ENCODE measurements around the gene RPL22L1.

DNA sequence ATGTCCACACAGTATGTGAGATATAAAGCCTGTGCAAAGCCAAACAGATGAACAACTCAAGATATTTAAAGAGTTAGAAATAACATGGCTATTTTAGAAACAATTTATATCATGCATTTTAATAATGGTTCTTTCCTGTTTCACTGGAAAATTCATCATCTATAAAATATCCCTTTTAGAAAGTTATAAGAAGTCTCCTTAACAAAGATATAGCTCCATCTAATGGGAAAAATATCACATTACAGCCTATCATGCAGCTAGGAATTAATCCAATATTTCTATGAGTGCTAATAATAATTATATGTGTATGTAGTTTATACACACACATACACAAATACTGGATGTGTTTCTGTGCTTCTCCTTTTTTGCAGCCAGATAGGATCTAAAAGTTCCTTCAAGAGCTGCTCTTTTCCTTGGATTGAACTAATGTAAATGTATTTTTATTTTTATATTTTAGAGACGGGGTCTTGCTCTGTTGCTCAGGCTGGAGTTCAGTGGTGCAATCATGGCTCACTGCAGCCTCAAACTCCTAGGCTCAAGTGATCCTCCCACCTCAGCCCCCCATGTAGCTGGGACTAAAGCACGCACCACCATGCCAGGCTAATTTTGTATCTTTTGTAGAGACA, 21.6 kb downstream of the RPL22L1 start:
- TF ChIP-seq POLR2A (IDR thresholded peaks at IDR 0.05) (no peak), CTCF (IDR thresholded peaks at IDR 0.05) (peak; percentile 18 to 48 (median 33))
